H1 (cell line): ENCODE measurements around the gene LRRC61. TPM values are rescaled to one million over a fixed set of nuclear protein-coding genes. Genes with fewer than 3 reads are reported as not detected.
A peak's percentile ranks its signal among the peaks of the same experiment; 100 is the strongest.

Experiments
- CTCF ChIA-PET: fragments of 300-600 bp; sonication (Branson Sonifier 250); formaldehyde crosslinking; loops from one replicate; lab custom pipeline; 2021; ENCODE audit not compliant: partially characterized antibody; lab: Charles Lee
- POLR2A ChIA-PET: fragments of 300-600 bp; sonication (Branson Sonifier 250); formaldehyde crosslinking; loops from one replicate; lab custom pipeline; 2021; ENCODE audit warnings: inconsistent platforms; ENCODE audit not compliant: partially characterized antibody; lab: Charles Lee
- DNase-seq, 2 experiments: peaks; one replicate each; pipeline versions ENCODE4 v3.0.0 to v3.0.0-alpha.2; 2010 to 2022; ENCODE audit warnings: low spot score in 2 of 2, low read depth in 1 of 2, mixed read lengths in 1 of 2
- FAIRE-seq: peaks from 2 replicates; lab custom pipeline; 2011; peaks lifted over from hg19 to GRCh38; lab: Jason Lieb, UNC
- H2AFZ ChIP-seq: 2 replicates; pipeline ENCODE4 v1.8.1; 2012; ENCODE audit warnings: low read length, inconsistent platforms
- H2AK5ac ChIP-seq: 2 replicates; pipeline ENCODE4 v1.6.1; 2013; ENCODE audit warnings: low read depth, low read length
- H2BK120ac ChIP-seq: replicated peaks from 2 replicates; pipeline ENCODE3; 2013; ENCODE audit warnings: low read depth, low read length, inconsistent platforms
- H2BK12ac ChIP-seq: 2 replicates; pipeline ENCODE4 v1.6.1; 2013; ENCODE audit warnings: low read depth, low read length
- H2BK15ac ChIP-seq: 2 replicates; pipeline ENCODE4 v1.6.1; 2013; ENCODE audit warnings: low read length
- H2BK20ac ChIP-seq: 2 replicates; pipeline ENCODE4 v1.6.1; 2013; ENCODE audit warnings: low read length
- H2BK5ac ChIP-seq: 2 replicates; pipeline ENCODE4 v1.6.1; 2013; ENCODE audit warnings: low read depth, low read length
- H3K14ac ChIP-seq: 2 replicates; pipeline ENCODE4 v1.6.1; 2013; ENCODE audit warnings: inconsistent platforms; ENCODE audit not compliant: insufficient read length
- H3K18ac ChIP-seq: 2 replicates; pipeline ENCODE4 v1.6.1; 2013; ENCODE audit warnings: low read length; ENCODE audit errors: extremely low read depth
- H3K23ac ChIP-seq: 2 replicates; pipeline ENCODE4 v1.6.1; 2013; ENCODE audit warnings: inconsistent platforms; ENCODE audit not compliant: insufficient read length
- H3K23me2 ChIP-seq: 2 replicates; pipeline ENCODE4 v1.6.1; 2013; ENCODE audit warnings: low read depth, low read length
- H3K27ac ChIP-seq: 2 replicates; pipeline ENCODE4 v1.6.1; 2011; ENCODE audit warnings: low read depth, low read length, inconsistent platforms
- H3K27me3 ChIP-seq, 4 experiments: replicated peaks in 1 of 4; 1 replicate in 1 of 4; 2 replicates in 3 of 4; pipeline versions ENCODE4 v1.6.1 to v1.8.1; 2011 to 2013; ENCODE audit warnings: low read length in 3 of 4, mild to moderate bottlenecking in 3 of 4, inconsistent platforms in 2 of 4, mixed read lengths in 2 of 4, moderate library complexity in 1 of 4; ENCODE audit not compliant: control insufficient read depth in 3 of 4, insufficient read depth in 3 of 4; ENCODE audit errors: extremely low read depth in 1 of 4
- H3K36me3 ChIP-seq, 4 experiments: 2 replicates each; pipeline versions ENCODE4 v1.6.1 to v1.8.1; 2011 to 2013; ENCODE audit warnings: mild to moderate bottlenecking in 4 of 4, low read length in 3 of 4, moderate library complexity in 2 of 4, control low read depth in 1 of 4, inconsistent platforms in 1 of 4; ENCODE audit not compliant: insufficient read depth in 4 of 4, control insufficient read depth in 2 of 4
- H3K4ac ChIP-seq: replicated peaks from 2 replicates; pipeline ENCODE3; 2013; ENCODE audit warnings: low read length, low read depth, mixed read lengths, inconsistent platforms; ENCODE audit not compliant: insufficient read length
- H3K4me1 ChIP-seq, 4 experiments: replicated peaks in 1 of 4; 1 replicate in 1 of 4; 2 replicates in 3 of 4; pipeline versions ENCODE4 v1.6.1 to v1.8.1; 2011 to 2013; ENCODE audit warnings: low read length in 3 of 4, inconsistent platforms in 2 of 4, mixed read lengths in 1 of 4; ENCODE audit not compliant: insufficient read depth in 4 of 4, control insufficient read depth in 3 of 4
- H3K4me2 ChIP-seq, 2 experiments: 2 replicates each; pipeline versions ENCODE4 v1.6.1 to v1.8.1; 2011 to 2013; ENCODE audit warnings: low read depth in 2 of 2, low read length in 2 of 2, control low read depth in 1 of 2, inconsistent platforms in 1 of 2, mild to moderate bottlenecking in 1 of 2; ENCODE audit not compliant: insufficient read depth in 1 of 2
- H3K4me3 ChIP-seq, 4 experiments: fragments of 200-600, 300-600 bp in 1 of 4; sonication (generic), shearing (Covaris generic), sonication (Bioruptor Twin) in 1 of 4; 2 replicates each; pipeline versions ENCODE4 v1.5.1 to v1.8.1; 2011 to 2016; ENCODE audit warnings: low read length in 4 of 4, low read depth in 3 of 4, control low read depth in 2 of 4, inconsistent platforms in 2 of 4, mild to moderate bottlenecking in 2 of 4, mixed read lengths in 1 of 4, moderate library complexity in 1 of 4; ENCODE audit not compliant: insufficient read depth in 2 of 4; ENCODE audit errors: extremely low read depth in 1 of 4
- H3K56ac ChIP-seq: replicated peaks from 2 replicates; pipeline ENCODE3; 2013; ENCODE audit warnings: low read depth, mild to moderate bottlenecking, mixed read lengths, low read length, inconsistent platforms; ENCODE audit not compliant: insufficient read length
- H3K79me1 ChIP-seq: 2 replicates; pipeline ENCODE4 v1.6.1; 2013; ENCODE audit warnings: low read depth, low read length, control low read depth
- H3K79me2 ChIP-seq, 2 experiments: 2 replicates each; pipeline versions ENCODE4 v1.6.1 to v1.8.1; 2012 to 2013; ENCODE audit warnings: low read length in 2 of 2, mild to moderate bottlenecking in 2 of 2, inconsistent platforms in 1 of 2; ENCODE audit not compliant: insufficient read depth in 2 of 2, control insufficient read depth in 1 of 2
- H3K9ac ChIP-seq, 4 experiments: replicated peaks in 1 of 4; 1 replicate in 1 of 4; 2 replicates in 3 of 4; pipeline versions ENCODE4 v1.6.1 to v1.8.1; 2011 to 2013; ENCODE audit warnings: low read depth in 3 of 4, low read length in 3 of 4, control low read depth in 2 of 4, mild to moderate bottlenecking in 2 of 4, moderate library complexity in 2 of 4, inconsistent platforms in 1 of 4; ENCODE audit errors: extremely low read depth in 1 of 4
- H3K9me3 ChIP-seq, 2 experiments: 2 replicates each; pipeline versions ENCODE4 v1.6.1 to v1.8.1; 2012 to 2013; ENCODE audit warnings: mild to moderate bottlenecking in 2 of 2, moderate library complexity in 2 of 2, control low read depth in 1 of 2, inconsistent platforms in 1 of 2, low read depth in 1 of 2, low read length in 1 of 2, mixed read lengths in 1 of 2; ENCODE audit not compliant: insufficient read depth in 2 of 2
- H4K20me1 ChIP-seq, 2 experiments: replicated peaks in 1 of 2; 2 replicates each; pipeline versions ENCODE3 to v1.8.1; 2011 to 2013; ENCODE audit warnings: inconsistent platforms in 2 of 2, low read length in 2 of 2, mild to moderate bottlenecking in 1 of 2; ENCODE audit not compliant: insufficient read depth in 2 of 2, control insufficient read depth in 1 of 2
- H4K5ac ChIP-seq: 2 replicates; pipeline ENCODE4 v1.6.1; 2013; ENCODE audit warnings: low read length, low read depth, mixed read lengths, inconsistent platforms; ENCODE audit not compliant: insufficient read length
- H4K8ac ChIP-seq: 2 replicates; pipeline ENCODE4 v1.8.0; 2013; ENCODE audit warnings: mild to moderate bottlenecking, moderate library complexity, low read length, inconsistent platforms; ENCODE audit not compliant: insufficient read depth; ENCODE audit errors: extremely low read depth
- H4K91ac ChIP-seq: replicated peaks from 2 replicates; pipeline ENCODE3; 2013; ENCODE audit warnings: low read length, mixed read lengths, inconsistent platforms; ENCODE audit not compliant: insufficient read length
- ASH2L ChIP-seq: fragments of 200-600, 300-600 bp; sonication (generic); IDR thresholded peaks from one replicate; pipeline ENCODE4 v1.7.1; 2017; ENCODE audit warnings: low read length
- CBX8 ChIP-seq: fragments of 300-800, 300-1000 bp; sonication (generic); IDR thresholded peaks from 2 replicates; pipeline ENCODE4 v1.7.1; 2016; ENCODE audit warnings: low read depth, low read length, borderline replicate concordance
- EP300 ChIP-seq, 2 experiments: IDR thresholded peaks; 1 replicate in 1 of 2; 2 replicates in 1 of 2; pipeline ENCODE4 v1.6.1; 2011 to 2012; ENCODE audit warnings: low read depth in 2 of 2, low read length in 2 of 2, mild to moderate bottlenecking in 2 of 2, borderline replicate concordance in 1 of 2, inconsistent platforms in 1 of 2, moderate library complexity in 1 of 2
- RAD21 ChIP-seq, 2 experiments: IDR thresholded peaks in 1 of 2; conservative IDR thresholded peaks in 1 of 2; 2 replicates each; pipeline ENCODE4 v1.6.1; 2011; ENCODE audit warnings: low read depth in 2 of 2, low read length in 2 of 2, improper control_type of control experiment in 1 of 2, inconsistent platforms in 1 of 2, mild to moderate bottlenecking in 1 of 2, moderate library complexity in 1 of 2
- SP4 ChIP-seq: IDR thresholded peaks from 2 replicates; pipeline ENCODE4 v1.6.1; 2012; ENCODE audit warnings: low read length, inconsistent platforms
- TAF1 ChIP-seq: IDR thresholded peaks from 2 replicates; pipeline ENCODE4 v1.6.1; 2011; ENCODE audit warnings: mild to moderate bottlenecking, low read depth, low read length
- TEAD4 ChIP-seq: IDR thresholded peaks from 2 replicates; pipeline ENCODE4 v1.6.1; 2012; ENCODE audit warnings: low read depth, low read length, inconsistent platforms, mixed read lengths
- WGBS, 2 experiments: shearing (Covaris generic) in 1 of 2; methylation state at CpG; one replicate each; pipeline versions ENCODE4 v1.1.6 to v1.1.7; 2013 to 2015; ENCODE audit warnings: low lambda C conversion rate in 2 of 2, mixed read lengths in 2 of 2, inconsistent platforms in 1 of 2, low coverage in 1 of 2, missing lambda C conversion rate in 1 of 2; ENCODE audit not compliant: insufficient replicate concordance in 2 of 2, insufficient coverage in 1 of 2, insufficient read length in 1 of 2; ENCODE audit errors: extremely low coverage in 1 of 2, missing lambda C conversion rate in 1 of 2; 5-methylcytosine and 5-hydroxymethylcytosine counted together
- polyA plus RNA-seq, 7 experiments: library from polyadenylated mRNA; depleted of rRNA in 3 of 7; stranded (reverse) in 5 of 7; unstranded in 2 of 7; fragments of >200 nt in 5 of 7; fragments of 200-250 nt in 2 of 7; gene quantifications; 1 replicate in 5 of 7; 2 replicates in 1 of 7; 4 replicates in 1 of 7; pipeline versions ENCODE4 v1.2.1 to v1.2.3, GENCODE V29; 2011 to 2013; ENCODE audit warnings: missing spikeins in 2 of 7, mixed read lengths in 2 of 7
- total RNA-seq: library from RNA; stranded (reverse); fragmentation: NEBNext Ultra II Directional; extraction: Animal tissue kit (Norgen Biotek cat#: 25700); gene quantifications from 2 replicates; pipeline ENCODE4 v1.2.1, GENCODE V29; 2021

The LRRC61 gene
- total and polyA plus RNA-seq, 2 of the 8 experiments (the other 6 are each of a cell fraction or from before 2014, with no cell fraction given), result 0.73 to 44.8 TPM

DNA sequence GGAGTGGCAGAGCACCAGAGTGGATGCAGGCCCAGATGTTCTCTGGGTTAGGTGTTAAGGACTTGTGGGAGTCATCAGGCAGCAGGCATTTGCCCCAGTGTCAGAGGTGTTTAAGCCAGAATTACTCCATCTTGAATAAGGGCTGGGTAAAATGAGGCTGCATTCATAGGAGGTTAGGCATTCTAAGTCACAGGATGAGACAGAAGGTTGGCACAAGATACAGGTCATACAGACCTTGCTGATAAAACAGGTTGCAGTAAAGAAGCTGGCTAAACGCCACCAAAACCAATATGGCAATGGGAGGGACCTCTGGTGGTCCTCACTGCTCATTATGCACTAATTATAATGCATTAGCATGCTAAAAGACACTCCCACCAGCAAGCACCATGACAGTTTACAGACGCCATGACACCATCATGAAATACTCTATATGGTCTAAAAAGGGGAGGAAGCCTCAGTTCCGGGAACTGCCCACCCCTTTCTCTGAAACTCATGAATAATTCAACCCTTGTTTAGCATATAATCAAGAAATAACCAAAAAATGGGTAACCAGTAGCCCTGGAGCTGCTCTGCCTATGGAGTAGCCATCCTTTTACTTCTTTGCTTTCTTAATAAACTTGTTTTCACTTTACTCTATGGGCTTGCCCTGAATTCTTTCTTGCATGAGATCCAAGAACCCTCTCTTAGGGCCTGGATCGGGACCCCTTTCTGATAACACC, 882 bp upstream of the LRRC61 start:
- H3K56ac ChIP-seq, result no peak overlapping the region
- H4K8ac ChIP-seq, result no peak overlapping the region
- DNase-seq, result no peak
- H4K20me1 ChIP-seq, result no peaks in the 10 kb centered on the region
- H2AK5ac ChIP-seq, result no peak overlapping the region
- H3K23ac ChIP-seq, result no peak overlapping the region
- H3K4ac ChIP-seq, result no peak overlapping the region
- H3K9ac ChIP-seq, result peak overlapping the region in 1 of 4 experiments; percentile 44; a peak in 4 of 7 replicates
- H3K4me2 ChIP-seq, result peak overlapping the region; percentile 58 to 84
- peaks cover 7 to 13% (median 10%) of the 10 kb centered on the region in 4 experiments for H3K4me1 ChIP-seq
- H3K18ac ChIP-seq, result no peak overlapping the region
- H3K14ac ChIP-seq, result no peak overlapping the region
- WGBS, 2 experiments, result 88% methylated on average over 4 of the region's 4 CpGs; no CpG with 5 or more reads in 1 of the 2 experiments
- no peak overlapping the region for H3K27ac ChIP-seq
- peaks cover 0 to 15% of the 10 kb centered on the region in 2 experiments; a peak in 1 of 4 replicates for H3K79me2 ChIP-seq
- H3K4me3 ChIP-seq, result peak overlapping the region in 1 of 4 experiments; percentile 61; a peak in 3 of 8 replicates
- no peak overlapping the region for H2BK20ac ChIP-seq
- no peak overlapping the region for H2AFZ ChIP-seq
- ChIA-PET CTCF (interaction anchor here (0.8 to 1.1 kb wide), 3 partner anchors 7 to 127 kb away, joined by 3 read pairs; no protein-coding TSS in a partner anchor), POLR2A (interaction anchor here (1.5 kb wide), 1 partner anchor 62 kb away, joined by 6 read pairs; no protein-coding TSS in a partner anchor)
- H3K79me1 ChIP-seq, result no peaks in the 10 kb centered on the region
- peaks cover 0 to 2% (median 0%) of the 10 kb centered on the region in 4 experiments; a peak in 3 of 7 replicates for H3K27me3 ChIP-seq
- no peak overlapping the region for H2BK12ac ChIP-seq
- no peak overlapping the region for H2BK15ac ChIP-seq
- H3K9me3 ChIP-seq, result no peaks in the 10 kb centered on the region
- H2BK120ac ChIP-seq, result no peak overlapping the region
- no peak overlapping the region for H4K91ac ChIP-seq
- 0 out of 2 replicates have a peak, but pooled peaks cover 1% of the 10 kb centered on the region for H3K23me2 ChIP-seq
- H4K5ac ChIP-seq, result no peak overlapping the region
- peaks cover 0 to 6% (median 6%) of the 10 kb centered on the region in 4 experiments; a peak in 2 of 8 replicates for H3K36me3 ChIP-seq
- no peak for FAIRE-seq
- no peak overlapping the region for H2BK5ac ChIP-seq
- no peak for TF ChIP-seq SP4
- TF ChIP-seq TAF1, result no peak
- TF ChIP-seq TEAD4, result no peak
- TF ChIP-seq EP300 (IDR thresholded peaks at IDR 0.05; ENCODE audit: borderline replicate concordance in 1 of 2, low read depth in 2 of 2, low read length in 2 of 2), result no peak
- no peak for TF ChIP-seq RAD21 (IDR thresholded peaks at IDR 0.05 in 1 of 2, conservative IDR thresholded peaks at IDR 0.05 in 1 of 2; ENCODE audit: low read depth in 2 of 2, low read length in 2 of 2)
- no peak for TF ChIP-seq ASH2L
- no peak for TF ChIP-seq CBX8
